ENCODE data around the gene TIRAP.

Gene TIRAP

GRCh38 chr11:126262216-126262615 is 20.7 kb upstream of the TIRAP start:
- TF ChIP-seq ESRRG (CRISPR knock-in tag; IDR thresholded peaks at IDR 0.05) (no peak), SNAI2 (CRISPR knock-in tag; IDR thresholded peaks at IDR 0.05) (no peak), ZFP30 (CRISPR knock-in tag; IDR thresholded peaks at IDR 0.05) (no peak), PATZ1 (CRISPR knock-in tag; IDR thresholded peaks at IDR 0.05; ENCODE audit: borderline replicate concordance) (no peak)
- no peak for ATAC-seq

- no peak for TF ChIP-seq BACH2 (CRISPR knock-in tag; IDR thresholded peaks at IDR 0.05; ENCODE audit: borderline replicate concordance)
- ATAC-seq: no peak
Observed at GRCh38 chr11:126263489-126263888, 19.4 kb upstream of the TIRAP start.

GRCh38 chr11:126265811-126266210 is 17.1 kb upstream of the TIRAP start:
- TF ChIP-seq ZNF70 (CRISPR knock-in tag; IDR thresholded peaks at IDR 0.05): no peak
- no peak for TF ChIP-seq ARNTL (CRISPR knock-in tag; IDR thresholded peaks at IDR 0.05; ENCODE audit: borderline replicate concordance, low read depth)
- TF ChIP-seq RARB (CRISPR knock-in tag; IDR thresholded peaks at IDR 0.05): no peak
- TF ChIP-seq TSHZ2 (CRISPR knock-in tag; IDR thresholded peaks at IDR 0.05): no peak
- no peak for TF ChIP-seq GLIS3 (CRISPR knock-in tag; IDR thresholded peaks at IDR 0.05)
- no peak for TF ChIP-seq PATZ1 (CRISPR knock-in tag; IDR thresholded peaks at IDR 0.05; ENCODE audit: borderline replicate concordance)
- TF ChIP-seq ZFP3 (CRISPR knock-in tag; IDR thresholded peaks at IDR 0.05): no peak
- TF ChIP-seq ISL1 (CRISPR knock-in tag; IDR thresholded peaks at IDR 0.05): no peak
- TF ChIP-seq TOX (CRISPR knock-in tag; IDR thresholded peaks at IDR 0.05; ENCODE audit: borderline replicate concordance): no peak
- no peak for TF ChIP-seq ZNF565 (CRISPR knock-in tag; conservative IDR thresholded peaks at IDR 0.05; ENCODE audit: low read depth)
- no peak for TF ChIP-seq POU6F1 (CRISPR knock-in tag; IDR thresholded peaks at IDR 0.05; ENCODE audit: borderline replicate concordance, low read depth)
- TF ChIP-seq SNAI2 (CRISPR knock-in tag; IDR thresholded peaks at IDR 0.05): no peak
- TF ChIP-seq CSRNP3 (CRISPR knock-in tag; IDR thresholded peaks at IDR 0.05): no peak
- TF ChIP-seq PPARA (CRISPR knock-in tag; IDR thresholded peaks at IDR 0.05; ENCODE audit: borderline replicate concordance): no peak
- no peak for TF ChIP-seq CREB5 (CRISPR knock-in tag; IDR thresholded peaks at IDR 0.05; ENCODE audit: low read depth)
- ATAC-seq: no peak

Data from SK-N-SH treated with all-trans-retinoic acid at 6 μM for 48 hours (cell line).